ENCODE data around the gene AKAP3. TPM values are rescaled to one million over a fixed set of nuclear protein-coding genes. Genes with fewer than 3 reads are reported as not detected.

The AKAP3 gene
- total and polyA plus RNA-seq, 2 of the 8 experiments (the other 6 are each of a cell fraction or from before 2014, with no cell fraction given): 0.54 to 1.0 TPM

DNA sequence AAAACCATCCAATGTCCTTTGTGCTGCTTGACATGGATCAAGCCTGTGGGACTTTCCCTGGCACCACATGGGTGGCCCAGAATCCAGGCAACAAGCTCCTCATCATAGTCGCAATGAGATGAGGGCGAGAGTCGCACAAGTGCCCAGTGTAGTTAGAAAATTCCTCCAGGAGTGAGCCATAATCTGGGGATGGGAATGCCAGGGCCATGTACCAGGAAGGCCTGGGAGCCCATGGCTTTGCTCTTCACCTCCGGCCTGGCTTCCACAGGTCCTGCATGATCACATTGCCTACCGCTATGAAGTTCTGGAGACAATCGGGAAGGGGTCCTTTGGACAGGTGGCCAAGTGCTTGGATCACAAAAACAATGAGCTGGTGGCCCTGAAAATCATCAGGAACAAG lies 53.0 kb downstream of the AKAP3 start:
- H3K4me2 ChIP-seq (ENCODE audit: insufficient read depth in 1 of 2, low read depth in 2 of 2, low read length in 2 of 2): no peak overlapping the region
- POLR2A ChIA-PET (ENCODE audit: partially characterized antibody): interaction anchor here (1.8 kb wide), 1 partner anchor 9 kb away, joined by 4 read pairs; no protein-coding TSS in a partner anchor
- FAIRE-seq: no peak
- H4K5ac ChIP-seq (ENCODE audit: insufficient read length, low read depth, low read length): no peak overlapping the region
- H3K14ac ChIP-seq (ENCODE audit: insufficient read length): no peak overlapping the region
- H3K27ac ChIP-seq (ENCODE audit: low read depth, low read length): no peak overlapping the region
- no peak for DNase-seq (ENCODE audit: low read depth in 1 of 2, low spot score in 2 of 2)
- H2BK5ac ChIP-seq (ENCODE audit: low read depth, low read length): no peak overlapping the region
- CTCF ChIA-PET (ENCODE audit: partially characterized antibody): interaction anchor here (1.6 to 5.6 kb wide), 2 partner anchors 8 to 9 kb away, joined by 4 to 50 read pairs; no protein-coding TSS in a partner anchor
- no peak overlapping the region for H3K23ac ChIP-seq (ENCODE audit: insufficient read length)
- H2AK5ac ChIP-seq (ENCODE audit: low read depth, low read length): no peak overlapping the region
- H3K4me1 ChIP-seq (replicated peaks in 1 of 4; ENCODE audit: control insufficient read depth in 3 of 4, insufficient read depth in 4 of 4, low read length in 3 of 4): no peaks in the 10 kb centered on the region
- no peak overlapping the region for H3K18ac ChIP-seq (ENCODE audit: extremely low read depth, low read length)
- no peak overlapping the region for H2BK12ac ChIP-seq (ENCODE audit: low read depth, low read length)
- H3K27me3 ChIP-seq (replicated peaks in 1 of 4; ENCODE audit: control insufficient read depth in 3 of 4, extremely low read depth in 1 of 4, insufficient read depth in 3 of 4, low read length in 3 of 4): no peaks in the 10 kb centered on the region; a peak in 1 of 7 replicates
- H2BK20ac ChIP-seq (ENCODE audit: low read length): no peak overlapping the region
- H3K9me3 ChIP-seq (ENCODE audit: insufficient read depth in 2 of 2, low read depth in 1 of 2, low read length in 1 of 2): no peaks in the 10 kb centered on the region
- no peak overlapping the region for H3K9ac ChIP-seq (replicated peaks in 1 of 4; ENCODE audit: extremely low read depth in 1 of 4, low read depth in 3 of 4, low read length in 3 of 4)
- WGBS, 2 experiments (ENCODE audit: extremely low coverage in 1 of 2, insufficient coverage in 1 of 2, insufficient read length in 1 of 2, insufficient replicate concordance in 2 of 2, low coverage in 1 of 2, low lambda C conversion rate in 2 of 2, missing lambda C conversion rate in 1 of 2): 98% methylated on average over 6 of the region's 6 CpGs; no CpG with 5 or more reads in 1 of the 2 experiments
- no peak overlapping the region for H3K56ac ChIP-seq (replicated peaks; ENCODE audit: insufficient read length, low read depth, low read length)
- no peak overlapping the region for H3K4me3 ChIP-seq (ENCODE audit: extremely low read depth in 1 of 4, insufficient read depth in 2 of 4, low read depth in 3 of 4, low read length in 4 of 4)
- H3K79me2 ChIP-seq (ENCODE audit: control insufficient read depth in 1 of 2, insufficient read depth in 2 of 2, low read length in 2 of 2): no peaks in the 10 kb centered on the region
- no peak overlapping the region for H4K91ac ChIP-seq (replicated peaks; ENCODE audit: insufficient read length, low read length)
- no peaks in the 10 kb centered on the region for H3K36me3 ChIP-seq (ENCODE audit: control insufficient read depth in 2 of 4, insufficient read depth in 4 of 4, low read length in 3 of 4)
- H4K20me1 ChIP-seq (replicated peaks in 1 of 2; ENCODE audit: control insufficient read depth in 1 of 2, insufficient read depth in 2 of 2, low read length in 2 of 2): no peaks in the 10 kb centered on the region
- no peak overlapping the region for H3K4ac ChIP-seq (replicated peaks; ENCODE audit: insufficient read length, low read depth, low read length)
- H2AFZ ChIP-seq (ENCODE audit: low read length): no peak overlapping the region
- H2BK15ac ChIP-seq (ENCODE audit: low read length): no peak overlapping the region
- H3K23me2 ChIP-seq (ENCODE audit: low read depth, low read length): no peaks in the 10 kb centered on the region
- no peak overlapping the region for H2BK120ac ChIP-seq (replicated peaks; ENCODE audit: low read depth, low read length)
- H4K8ac ChIP-seq (ENCODE audit: extremely low read depth, insufficient read depth, low read length): 0 out of 2 replicates have a peak overlapping the region, but pooled peaks have one; percentile 7
- H3K79me1 ChIP-seq (ENCODE audit: low read depth, low read length): no peaks in the 10 kb centered on the region
- TF ChIP-seq SIX5 (IDR thresholded peaks at IDR 0.05; ENCODE audit: low read depth, low read length): no peak
- TF ChIP-seq, protein P1, sequence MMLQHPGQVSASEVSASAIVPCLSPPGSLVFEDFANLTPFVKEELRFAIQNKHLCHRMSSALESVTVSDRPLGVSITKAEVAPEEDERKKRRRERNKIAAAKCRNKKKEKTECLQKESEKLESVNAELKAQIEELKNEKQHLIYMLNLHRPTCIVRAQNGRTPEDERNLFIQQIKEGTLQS (IDR thresholded peaks at IDR 0.05; ENCODE audit: insufficient read depth, low read depth, low read length): no peak
- no peak for TF ChIP-seq BACH1 (IDR thresholded peaks at IDR 0.05; ENCODE audit: low read length)
- no peak for TF ChIP-seq CBX8 (IDR thresholded peaks at IDR 0.05; ENCODE audit: borderline replicate concordance, low read depth, low read length)
- no peak for TF ChIP-seq RXRA (IDR thresholded peaks at IDR 0.05; ENCODE audit: insufficient read depth, low read depth, low read length)
- TF ChIP-seq, protein P2, sequence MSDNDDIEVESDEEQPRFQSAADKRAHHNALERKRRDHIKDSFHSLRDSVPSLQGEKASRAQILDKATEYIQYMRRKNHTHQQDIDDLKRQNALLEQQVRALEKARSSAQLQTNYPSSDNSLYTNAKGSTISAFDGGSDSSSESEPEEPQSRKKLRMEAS (IDR thresholded peaks at IDR 0.05): no peak
- TF ChIP-seq, protein P3, sequence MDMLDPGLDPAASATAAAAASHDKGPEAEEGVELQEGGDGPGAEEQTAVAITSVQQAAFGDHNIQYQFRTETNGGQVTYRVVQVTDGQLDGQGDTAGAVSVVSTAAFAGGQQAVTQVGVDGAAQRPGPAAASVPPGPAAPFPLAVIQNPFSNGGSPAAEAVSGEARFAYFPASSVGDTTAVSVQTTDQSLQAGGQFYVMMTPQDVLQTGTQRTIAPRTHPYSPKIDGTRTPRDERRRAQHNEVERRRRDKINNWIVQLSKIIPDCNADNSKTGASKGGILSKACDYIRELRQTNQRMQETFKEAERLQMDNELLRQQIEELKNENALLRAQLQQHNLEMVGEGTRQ (IDR thresholded peaks at IDR 0.05; ENCODE audit: low read length): no peak
- no peak for TF ChIP-seq GTF2F1 (IDR thresholded peaks at IDR 0.05; ENCODE audit: borderline replicate concordance, low read depth, low read length)
- TF ChIP-seq CTBP2 (IDR thresholded peaks at IDR 0.05; ENCODE audit: borderline replicate concordance, insufficient read depth, insufficient read length, low read length): no peak
- TF ChIP-seq JUND (IDR thresholded peaks at IDR 0.05; ENCODE audit: low read length): no peak
- TF ChIP-seq EP300 (IDR thresholded peaks at IDR 0.05; ENCODE audit: borderline replicate concordance in 1 of 2, low read depth in 2 of 2, low read length in 2 of 2): no peak
- TF ChIP-seq TAF7 (optimal IDR thresholded peaks at IDR 0.05; ENCODE audit: borderline replicate concordance, low read depth, low read length): no peak
